ENCODE results near the gene NCOA4. TPM values are rescaled to one million over a fixed set of nuclear protein-coding genes. Genes with fewer than 3 reads are reported as not detected.
A peak's percentile ranks its signal among the peaks of the same experiment; 100 is the strongest.
"Not testable (repeated sequence)": the region's sequence is repeated elsewhere in the genome, so short reads cannot be mapped to it uniquely, and the experiment has no call there.

NCOA4 gene
- total and polyA plus RNA-seq, 5 experiments from 2014 or later: 90.0 to 162 (median 153) TPM

DNA sequence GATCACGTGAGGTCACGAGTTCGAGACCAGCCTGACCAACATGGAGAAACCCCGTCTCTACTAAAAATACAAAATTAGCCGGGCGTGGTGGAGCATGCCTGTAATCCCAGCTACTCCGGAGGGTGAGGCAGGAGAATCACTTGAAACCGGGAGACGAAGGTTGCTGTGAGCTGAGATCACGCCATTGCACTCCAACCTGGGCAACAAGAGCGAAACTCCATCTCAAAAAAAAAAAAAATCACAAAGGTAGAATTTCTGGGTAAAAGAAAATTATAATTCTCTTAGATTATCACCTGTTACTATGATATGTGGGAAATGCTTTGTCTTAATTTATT lies 19.0 kb upstream of the NCOA4 start:
- not testable (repeated sequence) for H3K4me1 Mint-ChIP-seq, ATAC-seq, DNase-seq, H3K36me3 Mint-ChIP-seq, H3K9me3 Mint-ChIP-seq, H3K27ac Mint-ChIP-seq, H3K4me3 Mint-ChIP-seq, H3K27me3 Mint-ChIP-seq
- POLR2A ChIA-PET: interaction anchor here (1.0 kb wide), 1 partner anchor 9 kb away, joined by 5 read pairs; no protein-coding TSS in a partner anchor

- peak overlapping the region in 1 of 10 donors; percentile 42 for H3K27ac Mint-ChIP-seq
- POLR2A ChIA-PET: interaction anchor here (0.6 kb wide), 1 partner anchor 14 kb away, joined by 3 read pairs; no protein-coding TSS in a partner anchor
- DNase-seq (no peak), ATAC-seq (no peak)
- no peak overlapping the region for H3K4me3 Mint-ChIP-seq
- H3K27me3 Mint-ChIP-seq: peaks cover 0 to 2% (median 0%) of the 10 kb centered on the region in 5 donors
- no peaks in the 10 kb centered on the region for H3K36me3 Mint-ChIP-seq
- H3K9me3 Mint-ChIP-seq: no peaks in the 10 kb centered on the region
- peaks cover 0 to 5% (median 4%) of the 10 kb centered on the region in 4 donors for H3K4me1 Mint-ChIP-seq
Measured at GRCh38 chr10:46048152-46048551, 17.7 kb upstream of the NCOA4 start.

DNA sequence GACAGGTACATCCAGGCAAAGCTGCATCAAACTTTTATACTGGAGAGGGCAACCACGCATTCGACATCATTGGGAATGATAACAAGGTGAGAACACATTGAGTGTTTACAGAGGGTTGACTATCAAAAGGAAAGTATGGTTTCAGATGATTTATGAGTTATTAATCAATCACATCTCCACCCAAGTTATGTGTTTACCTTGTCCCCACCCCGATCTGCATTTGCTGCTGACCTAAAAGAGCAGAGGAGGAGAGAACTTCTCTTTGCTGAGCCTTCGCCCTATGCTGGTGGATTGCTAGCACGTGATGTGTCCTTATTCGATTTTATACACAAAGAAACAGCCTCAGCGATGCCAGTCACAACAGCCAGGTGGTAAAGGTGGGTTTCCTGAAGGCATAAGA lies 15.8 kb upstream of the NCOA4 start, which contains the start of gene MSMB:
Gene MSMB (minus strand): TSS at position 9 of the 400 bp plus-strand sequence. CDS start 32 bp downstream, outside the sequence.
- Mint-ChIP-seq H3K27me3 (no peaks in the 10 kb centered on the region), H3K27ac (peak within 1 kb of the TSS in 2 of 10 donors; percentile 4 to 11), H3K36me3 (no peaks in the 10 kb centered on the region), H3K4me3 (no peak within 1 kb of the TSS), H3K9me3 (no peaks in the 10 kb centered on the region), H3K4me1 (peaks cover 0 to 4% (median 2%) of the 10 kb centered on the region in 4 donors)
- POLR2A ChIA-PET: no interaction called here
- ATAC-seq (no peak), DNase-seq (no peak)

DNA sequence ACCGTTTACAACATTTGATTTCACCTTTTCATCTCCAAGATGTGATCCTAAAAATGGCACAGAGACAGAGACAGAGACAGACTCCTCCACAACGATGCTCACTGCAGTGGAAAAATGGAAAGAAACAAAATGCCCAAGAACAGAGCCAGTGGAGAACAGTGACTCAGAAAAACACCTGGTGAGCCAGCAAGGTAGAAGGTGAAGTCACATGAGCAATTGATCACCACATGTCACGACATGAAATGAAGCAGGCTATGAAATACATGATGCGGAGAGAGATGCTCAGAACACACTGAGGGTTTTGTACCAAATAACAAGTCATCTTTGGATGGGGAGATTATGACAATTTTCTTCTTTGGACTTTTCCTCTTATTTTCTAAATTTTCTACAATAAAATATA lies 12.1 kb upstream of the NCOA4 start:
- DNase-seq (no peak), ATAC-seq (no peak)
- Mint-ChIP-seq H3K9me3 (no peaks in the 10 kb centered on the region), H3K27me3 (no peaks in the 10 kb centered on the region), H3K4me3 (no peak overlapping the region), H3K36me3 (no peaks in the 10 kb centered on the region), H3K27ac (no peak overlapping the region), H3K4me1 (peaks cover 0 to 4% (median 1%) of the 10 kb centered on the region in 4 donors)
- POLR2A ChIA-PET: no interaction called here

DNA sequence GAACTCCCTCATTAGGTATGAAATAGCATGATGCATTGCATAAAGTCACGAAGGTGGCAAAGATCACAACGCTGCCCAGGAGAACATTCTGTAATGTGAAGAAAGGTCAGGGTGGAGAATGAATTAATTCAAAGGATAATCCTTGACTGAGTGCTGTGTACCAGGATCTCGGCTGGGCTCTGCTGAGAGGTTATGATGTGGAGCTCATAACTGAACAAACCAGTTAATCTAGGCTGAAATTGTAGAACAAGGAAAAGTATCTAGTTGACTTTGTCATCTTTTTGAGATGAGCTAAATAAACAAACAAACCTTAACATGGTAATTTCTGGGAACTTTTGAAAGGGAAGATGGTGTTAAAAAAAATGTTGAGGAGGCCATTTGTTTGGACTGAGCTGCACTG lies 9.6 kb upstream of the NCOA4 start:
- no peak overlapping the region for H3K27ac Mint-ChIP-seq
- peaks cover 0 to 4% (median 0%) of the 10 kb centered on the region in 4 donors for H3K4me1 Mint-ChIP-seq
- POLR2A ChIA-PET: interaction anchor here (0.7 to 1.1 kb wide), 2 partner anchors 10 to 227 kb away, joined by 4 to 5 read pairs; no protein-coding TSS in a partner anchor
- no peaks in the 10 kb centered on the region for H3K36me3 Mint-ChIP-seq
- DNase-seq (no peak), ATAC-seq (no peak)
- no peaks in the 10 kb centered on the region for H3K27me3 Mint-ChIP-seq
- H3K9me3 Mint-ChIP-seq: no peaks in the 10 kb centered on the region
- H3K4me3 Mint-ChIP-seq: no peak overlapping the region

DNA sequence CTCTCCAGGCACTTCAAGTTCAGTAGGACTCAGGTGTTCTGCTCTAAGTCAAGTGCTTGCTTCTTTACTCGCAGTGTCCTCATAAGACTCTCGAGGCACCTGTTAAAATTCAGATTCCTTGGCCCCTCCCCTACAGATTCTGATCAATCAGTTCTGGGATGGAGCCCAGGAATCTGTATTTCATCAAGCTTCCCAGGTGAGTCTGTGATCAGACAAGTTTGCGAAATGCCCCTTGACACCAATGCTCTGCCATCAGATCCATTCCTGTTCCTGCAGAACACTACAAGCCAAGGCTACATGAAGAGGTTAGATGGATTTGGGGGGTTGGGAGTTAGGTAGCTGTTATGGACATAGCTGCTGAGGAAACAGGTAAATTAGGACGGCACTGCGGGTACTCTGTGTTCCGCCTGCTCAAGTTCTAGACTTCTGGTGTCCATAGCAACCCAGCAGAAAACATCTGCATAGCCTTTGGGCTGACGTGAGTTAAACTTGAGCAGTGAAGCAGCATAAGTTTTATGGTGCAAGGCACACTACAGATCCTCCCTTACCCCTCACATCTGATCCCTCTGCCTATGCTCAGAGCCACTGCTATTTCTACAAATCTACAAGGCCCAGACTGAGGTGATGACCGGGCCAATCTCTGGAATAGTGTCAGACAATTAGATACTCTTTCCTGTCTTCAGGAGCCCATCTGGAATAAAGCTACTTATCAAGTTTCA lies 6.8 kb upstream of the NCOA4 start:
- H3K4me1 Mint-ChIP-seq: peaks cover 0 to 2% (median 0%) of the 10 kb centered on the region in 4 donors
- no peak for DNase-seq
- H3K9me3 Mint-ChIP-seq: no peaks in the 10 kb centered on the region
- no peak for ATAC-seq
- peak overlapping the region in 1 of 10 donors; percentile 6 for H3K27ac Mint-ChIP-seq
- no peaks in the 10 kb centered on the region for H3K27me3 Mint-ChIP-seq
- no peak overlapping the region for H3K4me3 Mint-ChIP-seq
- H3K36me3 Mint-ChIP-seq: no peaks in the 10 kb centered on the region
- POLR2A ChIA-PET: interaction anchor here (0.5 kb wide), 1 partner anchor 393 kb away, joined by 5 read pairs; no protein-coding TSS in a partner anchor

DNA sequence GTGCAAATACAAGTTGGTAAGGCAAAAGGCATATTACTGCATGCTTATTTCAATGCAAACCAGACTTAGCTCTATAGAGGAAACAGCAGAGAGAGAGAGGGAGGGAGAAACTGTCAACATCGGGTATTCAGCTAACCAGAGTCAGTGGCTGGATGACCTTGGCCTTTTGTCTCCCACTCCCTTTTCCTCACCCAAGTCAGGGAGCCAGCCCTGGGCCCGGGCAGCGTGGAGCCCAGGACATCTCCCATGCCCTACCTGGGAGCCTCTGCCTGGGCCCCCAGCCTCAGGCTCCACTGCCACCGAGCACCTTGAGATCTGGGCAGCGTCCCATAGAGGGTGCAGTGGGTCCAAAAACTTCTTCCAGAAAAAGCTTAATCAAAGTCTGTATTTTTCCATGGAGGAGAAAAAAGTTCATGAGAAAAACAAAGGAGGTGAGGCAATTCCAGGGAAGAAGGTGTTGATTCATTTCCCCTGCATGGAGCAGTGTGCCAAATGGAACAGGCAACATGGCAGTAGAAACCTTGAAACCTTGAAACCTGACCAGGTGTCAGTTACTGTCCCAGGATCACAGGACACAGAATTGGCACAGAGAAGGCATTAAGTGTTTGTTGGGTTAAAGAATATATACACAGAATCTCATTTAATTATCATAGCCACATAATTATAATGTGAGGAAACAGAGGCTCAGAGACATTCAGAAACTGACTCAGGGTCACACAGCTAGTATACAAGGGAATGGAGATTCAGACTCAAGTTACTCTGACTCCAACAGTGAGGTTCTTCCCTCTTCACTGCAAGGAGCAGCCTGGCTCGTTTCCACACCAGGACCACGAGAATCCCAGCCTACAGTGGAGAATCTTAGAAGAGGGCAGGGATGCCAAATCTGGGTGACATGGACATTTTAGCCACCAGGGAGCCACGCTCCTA lies 5.8 kb upstream of the NCOA4 start:
- POLR2A ChIA-PET: no interaction called here
- Mint-ChIP-seq H3K27me3 (no peaks in the 10 kb centered on the region), H3K36me3 (no peaks in the 10 kb centered on the region), H3K9me3 (no peaks in the 10 kb centered on the region), H3K4me3 (no peak overlapping the region), H3K27ac (no peak overlapping the region), H3K4me1 (peaks cover 0 to 4% (median 3%) of the 10 kb centered on the region in 4 donors)
- no peak for DNase-seq
- no peak for ATAC-seq

DNA sequence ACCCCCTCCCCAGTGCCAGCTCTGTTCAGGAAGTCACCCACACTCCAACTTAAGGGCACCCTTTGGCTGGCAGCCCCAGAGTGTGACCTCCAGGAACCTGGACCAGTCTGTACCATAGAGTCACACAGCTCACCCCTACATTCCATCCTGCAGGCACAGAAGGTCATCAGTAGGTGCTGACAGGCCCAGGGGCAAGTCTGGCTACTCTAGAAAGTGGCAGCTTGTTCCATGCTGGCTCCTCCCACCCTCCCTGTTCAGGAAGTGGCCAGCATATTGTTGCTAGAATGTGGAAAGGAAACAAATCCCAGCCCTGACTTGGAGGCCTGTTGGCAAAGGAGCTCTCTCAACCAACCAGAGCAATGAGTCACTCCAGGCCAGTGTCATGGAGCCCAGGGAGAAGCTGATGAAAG lies 3.2 kb upstream of the NCOA4 start:
- H3K36me3 Mint-ChIP-seq: peaks cover 0 to under 1% (median 0%) of the 10 kb centered on the region in 3 donors
- DNase-seq (no peak), ATAC-seq (no peak)
- H3K9me3 Mint-ChIP-seq: no peaks in the 10 kb centered on the region
- H3K4me3 Mint-ChIP-seq: no peak overlapping the region
- POLR2A ChIA-PET: no interaction called here
- no peaks in the 10 kb centered on the region for H3K27me3 Mint-ChIP-seq
- H3K4me1 Mint-ChIP-seq: peaks cover 11 to 24% (median 23%) of the 10 kb centered on the region in 4 donors
- H3K27ac Mint-ChIP-seq: no peak overlapping the region

- Mint-ChIP-seq H3K9me3 (no peaks in the 10 kb centered on the region), H3K27me3 (no peaks in the 10 kb centered on the region), H3K27ac (peak overlapping the region in 8 of 10 donors; percentile 4 to 91 (median 68)), H3K4me3 (peak overlapping the region in 8 of 10 donors; percentile 16 to 55 (median 48)), H3K4me1 (peaks cover 18 to 41% (median 40%) of the 10 kb centered on the region in 4 donors), H3K36me3 (peaks cover 0 to 13% (median 0%) of the 10 kb centered on the region in 3 donors)
- ATAC-seq: no peak
- no peak for DNase-seq
- POLR2A ChIA-PET: interaction anchor here (0.7 to 0.9 kb wide), 2 partner anchors 10 to 75 kb away, joined by 3 to 5 read pairs; no protein-coding TSS in a partner anchor
Measured at GRCh38 chr10:46031648-46032532, 1.5 kb upstream of the NCOA4 start.

- no peaks in the 10 kb centered on the region for H3K27me3 Mint-ChIP-seq
- POLR2A ChIA-PET: interaction anchor here (0.6 to 1.5 kb wide), 7 partner anchors 10 to 230 kb away, joined by 3 to 9 read pairs (median 4); no protein-coding TSS in a partner anchor
- no peaks in the 10 kb centered on the region for H3K9me3 Mint-ChIP-seq
- ATAC-seq (no peak), DNase-seq (peak in 1 of 10 donors; percentile 2)
- H3K4me1 Mint-ChIP-seq: peaks cover 28 to 64% (median 63%) of the 10 kb centered on the region in 4 donors
- H3K36me3 Mint-ChIP-seq: peaks cover 0 to 16% (median 0%) of the 10 kb centered on the region in 3 donors
- H3K4me3 Mint-ChIP-seq: peak overlapping the region; percentile 92 to 100 (median 98)
- H3K27ac Mint-ChIP-seq: peak overlapping the region; percentile 92 to 99 (median 97)
Measured at GRCh38 chr10:46029461-46030030, 877 bp downstream of the NCOA4 start.

GRCh38 chr10:46028584-46029460 lies 1.6 kb downstream of the NCOA4 start:
- H3K27me3 Mint-ChIP-seq: no peaks in the 10 kb centered on the region
- POLR2A ChIA-PET: interaction anchor here (0.6 to 1.5 kb wide), 6 partner anchors 63 to 231 kb away, joined by 3 to 9 read pairs (median 4); no protein-coding TSS in a partner anchor
- H3K9me3 Mint-ChIP-seq: no peaks in the 10 kb centered on the region
- H3K36me3 Mint-ChIP-seq: peaks cover 0 to 16% (median 0%) of the 10 kb centered on the region in 3 donors
- DNase-seq (peak in 7 of 10 donors; percentile 3 to 59 (median 35)), ATAC-seq (peak; percentile 25 to 39)
- peak overlapping the region; percentile 92 to 99 (median 97) for H3K27ac Mint-ChIP-seq
- peak overlapping the region; percentile 92 to 100 (median 98) for H3K4me3 Mint-ChIP-seq
- peaks cover 29 to 71% (median 70%) of the 10 kb centered on the region in 4 donors for H3K4me1 Mint-ChIP-seq

Data from naive thymus-derived CD8-positive, alpha-beta T cell (primary cell).